ENCODE results near the gene BYSL. TPM values are rescaled to one million over a fixed set of nuclear protein-coding genes. Genes with fewer than 3 reads are reported as not detected.

BYSL gene
- 46.5 and 84.1 TPM in 2 replicates for total RNA-seq (2014; rRNA removed)
- Bru-seq, nascent RNA = percentile 83 among the genes with signal in this experiment
- BruChase-seq, experiment 1, labeled RNA remaining after a 6-hour chase = percentile 89 among the genes with signal in this experiment
- percentile 86 among the genes with signal in this experiment for BruChase-seq, experiment 2, labeled RNA remaining after a 2-hour chase
- long read RNA-seq, transcript BYSL-201 (7 exons, 2,029 nt) = major isoform, 22 of 29 reads
- long read RNA-seq, partial matches to known transcripts = 2 of 29 reads
- long read RNA-seq, other reads (novel, unspliced or antisense) = 4 of 29 reads

DNA sequence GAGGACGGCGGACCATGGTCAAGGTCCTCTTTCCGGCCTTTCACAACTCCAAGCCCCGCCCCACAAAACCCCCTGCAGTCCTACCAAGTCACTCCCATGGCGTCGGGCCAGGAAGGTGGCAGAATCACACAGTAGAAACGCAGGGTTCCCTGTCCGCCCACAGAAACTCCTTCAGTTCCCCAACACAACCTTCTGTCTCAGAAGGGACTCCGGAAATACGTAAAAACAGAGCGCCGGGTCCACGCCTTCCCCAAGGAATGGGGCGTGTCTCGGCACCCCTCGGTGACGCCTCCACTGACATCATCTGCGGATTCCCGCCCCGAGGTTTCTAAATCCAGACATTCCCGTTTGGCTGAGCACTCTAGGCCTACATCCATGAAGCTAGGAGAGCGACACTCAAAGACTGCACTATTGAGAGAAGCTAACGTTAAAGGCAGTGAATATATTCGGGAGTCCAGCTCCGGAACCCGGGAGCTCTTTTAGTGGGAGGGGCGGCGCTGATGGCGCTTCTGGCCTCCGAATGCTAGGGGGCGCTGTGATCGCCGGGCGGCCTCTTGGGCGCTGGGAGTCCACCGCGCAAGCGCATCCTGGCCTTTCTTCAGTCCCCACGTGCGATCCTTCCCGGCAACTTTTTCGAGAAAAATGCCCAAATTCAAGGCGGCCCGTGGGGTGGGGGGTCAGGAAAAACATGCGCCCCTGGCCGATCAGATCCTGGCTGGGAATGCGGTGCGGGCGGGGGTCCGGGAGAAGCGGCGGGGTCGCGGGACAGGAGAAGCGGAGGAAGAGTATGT, at the start of gene BYSL, which contains the start of gene MED20:
Gene BYSL, plus strand, starts transcription at position 579 of the 791 bp plus-strand sequence. Its CDS starts 64 bp downstream, at position 643.
Gene MED20, minus strand, starts transcription at position 219 of the 791 bp plus-strand sequence. Its CDS starts 121 bp downstream, at position 98.
- H3K27me3 ChIP-seq (ENCODE audit: low read length) = no peaks in the 10 kb centered on the region
- peak within 1 kb of the TSS; percentile 99 for H3K4me3 ChIP-seq (ENCODE audit: low read length)
- CTCF ChIA-PET = interaction anchor here (0.5 to 1.3 kb wide), 14 partner anchors 15 to 197 kb away, joined by 3 to 9 read pairs (median 4); partner anchors contain the start of genes FRS3 and USP49
- peak within 1 kb of the TSS; percentile 100 for H3K9ac ChIP-seq (ENCODE audit: low read length)
- TF ChIP-seq, protein P1, sequence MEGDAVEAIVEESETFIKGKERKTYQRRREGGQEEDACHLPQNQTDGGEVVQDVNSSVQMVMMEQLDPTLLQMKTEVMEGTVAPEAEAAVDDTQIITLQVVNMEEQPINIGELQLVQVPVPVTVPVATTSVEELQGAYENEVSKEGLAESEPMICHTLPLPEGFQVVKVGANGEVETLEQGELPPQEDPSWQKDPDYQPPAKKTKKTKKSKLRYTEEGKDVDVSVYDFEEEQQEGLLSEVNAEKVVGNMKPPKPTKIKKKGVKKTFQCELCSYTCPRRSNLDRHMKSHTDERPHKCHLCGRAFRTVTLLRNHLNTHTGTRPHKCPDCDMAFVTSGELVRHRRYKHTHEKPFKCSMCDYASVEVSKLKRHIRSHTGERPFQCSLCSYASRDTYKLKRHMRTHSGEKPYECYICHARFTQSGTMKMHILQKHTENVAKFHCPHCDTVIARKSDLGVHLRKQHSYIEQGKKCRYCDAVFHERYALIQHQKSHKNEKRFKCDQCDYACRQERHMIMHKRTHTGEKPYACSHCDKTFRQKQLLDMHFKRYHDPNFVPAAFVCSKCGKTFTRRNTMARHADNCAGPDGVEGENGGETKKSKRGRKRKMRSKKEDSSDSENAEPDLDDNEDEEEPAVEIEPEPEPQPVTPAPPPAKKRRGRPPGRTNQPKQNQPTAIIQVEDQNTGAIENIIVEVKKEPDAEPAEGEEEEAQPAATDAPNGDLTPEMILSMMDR (conservative IDR thresholded peaks at IDR 0.05; ENCODE audit: low read depth, low read length) = peak; percentile 96
- TF ChIP-seq EZH2phosphoT487 (IDR thresholded peaks at IDR 0.05; ENCODE audit: borderline replicate concordance, low read length) = no peak
- TF ChIP-seq EZH2 (IDR thresholded peaks at IDR 0.05; ENCODE audit: low read length, unreplicated experiment) = no peak
- BruUV-seq (replicated peaks) = no TSS peak
- peaks cover 37% of the 10 kb centered on the region for H3K4me1 ChIP-seq (ENCODE audit: insufficient read depth, low read length)
- H3K9me3 ChIP-seq (ENCODE audit: low read length) = no peaks in the 10 kb centered on the region
- intact Hi-C loops (cut with micrococcal nuclease) = loop anchor here (1.0 to 5.0 kb wide), 4 partner anchors 26 to 134 kb away; partner anchors contain the start of genes TOMM6 and USP49
- H3K27ac ChIP-seq (ENCODE audit: low read length) = peak within 1 kb of the TSS; percentile 89
- H3K9me2 ChIP-seq (replicated peaks; ENCODE audit: low read length) = no peaks in the 10 kb centered on the region
- POLR2A ChIA-PET (ENCODE audit: unreplicated experiment) = interaction anchor here (0.6 to 1.6 kb wide), 4 partner anchors 25 to 133 kb away, joined by 3 to 10 read pairs (median 6); partner anchors contain the start of gene TOMM6
- peaks cover 9% of the 10 kb centered on the region; the same call in 1 of the 2 replicates for H4K20me1 ChIP-seq (ENCODE audit: low read length)
- H2AFZ ChIP-seq (ENCODE audit: low read length) = peak within 1 kb of the TSS; percentile 91
- peak within 1 kb of the TSS; percentile 96 for H3K4me2 ChIP-seq (ENCODE audit: low read length)
- H3K36me3 ChIP-seq (ENCODE audit: low read depth, low read length) = peaks cover 12% of the 10 kb centered on the region; the same call in 1 of the 2 replicates
- peak; percentile 94 for DNase-seq
- H3F3A ChIP-seq (ENCODE audit: low read length, unreplicated experiment) = peaks cover 4% of the 10 kb centered on the region
- peaks cover 81% of the 10 kb centered on the region for H3K79me2 ChIP-seq (ENCODE audit: low read length)
- peak; percentile 80 for ATAC-seq

GRCh38 chr6:41871691-41872090, 49.6 kb upstream of the BYSL start:
- ATAC-seq (no peak), DNase-seq (no peak)
- Histone ChIP-seq H3K9me3 (ENCODE audit: low read length) (no peaks in the 10 kb centered on the region), H3K4me3 (ENCODE audit: low read length) (no peak overlapping the region), H2AFZ (ENCODE audit: low read length) (no peak overlapping the region), H3K4me2 (ENCODE audit: low read length) (no peak overlapping the region), H4K20me1 (ENCODE audit: low read length) (no peaks in the 10 kb centered on the region), H3F3A (ENCODE audit: low read length, unreplicated experiment) (no peaks in the 10 kb centered on the region), H3K36me3 (ENCODE audit: low read depth, low read length) (no peaks in the 10 kb centered on the region), H3K9me2 (replicated peaks; ENCODE audit: low read length) (no peaks in the 10 kb centered on the region), H3K4me1 (ENCODE audit: insufficient read depth, low read length) (no peaks in the 10 kb centered on the region), H3K27ac (ENCODE audit: low read length) (no peak overlapping the region), H3K27me3 (ENCODE audit: low read length) (no peaks in the 10 kb centered on the region), H3K9ac (ENCODE audit: low read length) (no peak overlapping the region), H3K79me2 (ENCODE audit: low read length) (no peaks in the 10 kb centered on the region)
- intact Hi-C loops (cut with micrococcal nuclease) = no loop called here
- ChIA-PET POLR2A (ENCODE audit: unreplicated experiment) (no interaction called here), CTCF (no interaction called here)
- no TSS peak for BruUV-seq (replicated peaks)
- TF ChIP-seq EZH2phosphoT487 (IDR thresholded peaks at IDR 0.05; ENCODE audit: borderline replicate concordance, low read length) (no peak), EZH2 (IDR thresholded peaks at IDR 0.05; ENCODE audit: low read length, unreplicated experiment) (no peak)
- TF ChIP-seq, protein P1 (conservative IDR thresholded peaks at IDR 0.05; ENCODE audit: low read depth, low read length) = no peak

Data from PC-3 (cell line).